ENCODE data around the gene MLLT1.

MLLT1 gene

DNA sequence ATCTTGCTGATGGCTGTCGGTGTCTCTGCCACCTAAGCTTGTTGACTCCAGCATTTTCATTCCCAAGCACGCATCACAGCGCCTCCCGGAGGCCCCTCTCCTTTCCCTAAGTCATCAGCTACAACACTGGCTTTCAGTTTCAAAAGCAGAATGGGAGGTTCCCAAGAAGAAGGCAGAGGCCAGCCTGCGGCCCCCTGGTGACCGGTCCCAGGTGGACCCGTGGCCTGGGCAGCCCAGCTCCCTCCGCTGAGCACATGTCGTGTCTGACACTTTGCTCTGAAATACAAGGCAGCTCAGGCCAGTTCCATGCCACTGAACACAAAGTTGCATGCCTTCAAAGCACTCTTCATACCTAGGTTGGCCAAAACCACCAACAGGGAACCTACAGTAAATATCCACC, 8.5 kb downstream of the MLLT1 start:
- no peaks in the 10 kb centered on the region for H3K27me3 Mint-ChIP-seq
- no peaks in the 10 kb centered on the region for H3K9me3 Mint-ChIP-seq
- H3K36me3 Mint-ChIP-seq, result peaks cover 22% of the 10 kb centered on the region
- no peak for DNase-seq (ENCODE audit: low spot score in 2 of 2)
- H3K4me3 Mint-ChIP-seq, result no peak overlapping the region
- H3K4me1 Mint-ChIP-seq, result peaks cover 19% of the 10 kb centered on the region
- ATAC-seq (ENCODE audit: low read depth), result no peak
- no peak overlapping the region for H3K27ac Mint-ChIP-seq

DNA sequence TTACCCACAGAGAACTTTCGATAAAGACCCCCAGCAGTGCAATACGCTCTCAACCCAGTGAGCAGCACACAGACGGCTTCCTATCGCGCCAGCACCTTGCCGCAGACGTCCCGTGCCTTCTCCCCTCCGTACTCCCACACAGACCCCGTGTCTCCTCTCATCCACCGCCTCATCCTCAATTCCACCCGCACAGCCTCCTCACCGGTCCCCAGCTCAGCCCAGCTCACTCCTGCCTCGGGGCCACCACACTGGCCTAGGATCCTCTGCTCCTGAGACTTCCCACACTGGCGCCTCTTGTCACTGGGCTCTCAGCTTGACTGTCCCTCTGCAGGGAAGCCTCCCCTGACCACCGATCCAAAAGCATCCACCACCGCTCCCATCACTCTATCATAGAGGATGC, 9.0 kb downstream of the MLLT1 start:
- H3K27me3 Mint-ChIP-seq, result no peaks in the 10 kb centered on the region
- H3K4me3 Mint-ChIP-seq, result no peak overlapping the region
- H3K27ac Mint-ChIP-seq, result no peak overlapping the region
- no peaks in the 10 kb centered on the region for H3K9me3 Mint-ChIP-seq
- peaks cover 16% of the 10 kb centered on the region for H3K4me1 Mint-ChIP-seq
- no peak for DNase-seq (ENCODE audit: low spot score in 2 of 2)
- ATAC-seq (ENCODE audit: low read depth), result no peak
- peaks cover 22% of the 10 kb centered on the region for H3K36me3 Mint-ChIP-seq

DNA sequence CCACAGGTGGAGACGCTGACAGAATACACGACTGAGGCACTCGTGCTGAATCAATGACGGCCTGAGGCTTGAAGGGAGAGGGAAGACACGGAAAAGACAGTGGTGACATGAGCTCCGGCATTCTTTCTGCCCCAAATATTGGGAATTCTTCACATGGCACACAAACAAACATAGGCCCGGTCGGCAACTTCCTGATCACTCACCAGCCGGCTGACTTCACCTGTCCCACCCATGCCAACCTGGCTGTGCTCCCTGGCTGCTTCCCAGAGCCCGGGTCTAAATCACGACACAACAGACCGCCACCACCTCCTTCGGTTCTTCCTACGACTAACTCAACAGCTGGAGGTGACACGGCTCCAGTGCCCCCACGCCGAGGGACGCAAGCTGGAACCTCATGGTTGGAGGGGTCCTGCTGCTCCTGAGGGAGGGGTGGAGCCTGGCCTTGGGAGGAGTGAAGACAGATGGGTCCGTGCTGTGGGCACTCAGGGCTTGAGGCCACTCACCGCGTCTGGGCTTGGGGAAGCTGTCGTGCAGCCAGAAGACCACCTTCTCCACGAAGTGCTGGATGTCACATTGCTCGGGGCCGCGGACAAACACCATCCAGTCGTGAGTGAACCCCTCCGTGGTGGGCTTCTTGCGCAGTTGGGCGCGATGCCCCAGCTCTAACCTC, 9.6 kb downstream of the MLLT1 start:
- Mint-ChIP-seq H3K27ac (no peak overlapping the region), H3K4me1 (peaks cover 16% of the 10 kb centered on the region), H3K4me3 (no peak overlapping the region), H3K9me3 (no peaks in the 10 kb centered on the region), H3K27me3 (no peaks in the 10 kb centered on the region), H3K36me3 (peaks cover 22% of the 10 kb centered on the region)
- DNase-seq (ENCODE audit: low spot score in 2 of 2), result no peak
- no peak for ATAC-seq (ENCODE audit: low read depth)

DNA sequence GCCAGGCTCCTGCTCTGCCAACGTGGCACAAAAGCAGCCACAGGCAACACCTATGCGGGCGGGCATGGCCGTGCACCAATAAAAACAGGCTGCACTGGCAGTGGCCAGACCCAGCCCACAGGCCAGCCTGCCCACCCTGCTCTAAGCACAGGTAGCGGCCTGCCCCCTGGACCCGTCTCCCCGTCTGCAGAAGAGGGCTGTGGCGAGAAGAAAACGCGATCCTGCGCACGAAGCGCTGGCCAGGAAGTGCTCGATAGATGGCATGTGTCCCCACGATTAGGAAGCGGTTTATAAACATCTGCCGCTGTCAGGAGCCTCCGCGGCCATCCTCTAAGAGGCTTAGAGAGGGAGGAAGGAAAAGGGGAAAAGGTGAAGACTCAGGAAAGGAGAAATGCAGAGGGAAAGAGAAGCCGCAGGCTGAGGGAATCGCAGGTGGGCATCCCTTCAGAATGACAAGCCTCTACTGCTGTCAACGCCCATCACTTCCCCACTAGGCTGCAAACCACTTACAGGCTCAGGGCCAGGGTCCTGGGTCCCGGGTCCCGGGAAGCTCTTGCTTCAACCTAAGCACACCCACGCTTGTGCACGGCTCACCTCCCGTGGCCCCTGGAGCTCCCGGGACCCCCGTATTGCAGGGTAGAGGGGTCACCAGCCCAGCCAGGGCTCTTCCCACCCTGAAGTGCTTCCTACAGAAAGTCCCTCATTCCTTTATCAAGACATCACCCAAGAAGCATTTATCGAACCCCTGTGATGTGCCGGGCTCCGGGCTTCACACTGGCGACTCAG, 10.5 kb downstream of the MLLT1 start:
- peaks cover 16% of the 10 kb centered on the region for H3K4me1 Mint-ChIP-seq
- no peaks in the 10 kb centered on the region for H3K27me3 Mint-ChIP-seq
- H3K36me3 Mint-ChIP-seq, result peaks cover 24% of the 10 kb centered on the region

DNA sequence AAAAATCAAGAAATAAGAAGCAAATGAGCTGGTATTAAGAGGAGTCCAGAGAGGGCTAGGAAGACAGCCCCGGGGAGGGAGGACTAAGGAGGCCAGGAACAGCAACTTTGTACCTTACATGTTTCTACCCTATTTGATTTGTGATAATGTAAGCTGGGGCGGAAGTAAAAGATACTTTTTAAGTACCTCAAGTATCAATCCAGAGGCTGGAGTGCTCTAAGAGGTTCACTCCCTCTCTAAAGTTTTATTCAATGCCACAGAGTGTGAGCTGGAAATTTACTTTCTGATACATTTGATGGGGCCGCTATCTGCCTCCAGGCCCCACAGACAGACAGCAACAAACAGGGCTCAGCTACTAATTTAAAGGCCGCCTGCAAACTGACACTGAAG, 11.4 kb downstream of the MLLT1 start:
- peaks cover 18% of the 10 kb centered on the region for H3K4me1 Mint-ChIP-seq
- H3K27ac Mint-ChIP-seq, result no peak overlapping the region
- no peak for DNase-seq (ENCODE audit: low spot score in 2 of 2)
- no peaks in the 10 kb centered on the region for H3K27me3 Mint-ChIP-seq
- H3K36me3 Mint-ChIP-seq, result peaks cover 28% of the 10 kb centered on the region
- no peak for ATAC-seq (ENCODE audit: low read depth)
- H3K4me3 Mint-ChIP-seq, result no peak overlapping the region
- H3K9me3 Mint-ChIP-seq, result no peaks in the 10 kb centered on the region

More for the DNA sequence above, 10.5 kb downstream of the MLLT1 start:
- no peaks in the 10 kb centered on the region for H3K9me3 Mint-ChIP-seq
- H3K27ac Mint-ChIP-seq, result no peak overlapping the region
- no peak for DNase-seq (ENCODE audit: low spot score in 2 of 2)
- no peak overlapping the region for H3K4me3 Mint-ChIP-seq
- ATAC-seq (ENCODE audit: low read depth), result no peak

DNA sequence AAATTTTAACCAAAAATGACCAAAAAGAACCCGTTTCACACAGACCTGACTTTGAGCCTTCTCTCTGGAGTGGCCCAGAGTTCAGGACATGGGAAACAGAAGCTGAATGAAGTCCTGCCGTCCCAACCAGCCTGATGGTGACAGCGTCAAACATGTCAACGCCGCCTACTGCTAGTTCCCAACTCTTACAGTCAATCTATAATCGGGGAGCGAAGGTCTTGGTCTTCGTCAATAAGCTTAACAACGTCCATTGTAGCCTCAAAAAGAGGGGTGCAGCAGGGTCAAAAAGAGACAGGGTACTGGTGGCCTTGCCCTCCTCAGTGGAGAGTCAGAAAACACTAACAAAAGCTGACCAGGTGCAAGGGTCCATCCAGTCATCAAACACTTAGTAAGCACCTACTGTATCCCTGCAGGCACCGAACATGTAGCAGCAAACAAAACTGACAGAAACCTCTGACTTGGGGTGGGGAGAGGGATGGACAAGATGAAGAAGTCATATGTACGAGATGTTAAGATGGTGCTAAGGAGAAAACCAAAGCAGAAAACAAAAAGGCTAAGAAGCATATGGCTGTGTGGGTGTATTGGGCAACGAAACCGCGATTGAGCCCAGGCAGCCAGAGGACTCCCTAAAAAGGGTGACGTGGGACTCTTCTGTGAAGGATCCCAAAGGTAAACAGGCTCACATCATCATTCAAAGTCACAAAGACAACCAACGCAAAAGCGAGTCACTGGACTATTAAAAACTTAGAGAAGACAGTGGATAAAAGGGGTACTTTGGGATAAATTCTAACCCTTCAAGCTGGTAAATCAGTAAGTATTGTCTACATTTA, 12.0 kb downstream of the MLLT1 start:
- no peak for ATAC-seq (ENCODE audit: low read depth)
- H3K4me1 Mint-ChIP-seq, result peaks cover 20% of the 10 kb centered on the region
- peaks cover 29% of the 10 kb centered on the region for H3K36me3 Mint-ChIP-seq
- H3K4me3 Mint-ChIP-seq, result no peak overlapping the region
- H3K27ac Mint-ChIP-seq, result no peak overlapping the region
- H3K9me3 Mint-ChIP-seq, result no peaks in the 10 kb centered on the region
- DNase-seq (ENCODE audit: low spot score in 2 of 2), result no peak
- no peaks in the 10 kb centered on the region for H3K27me3 Mint-ChIP-seq

DNA sequence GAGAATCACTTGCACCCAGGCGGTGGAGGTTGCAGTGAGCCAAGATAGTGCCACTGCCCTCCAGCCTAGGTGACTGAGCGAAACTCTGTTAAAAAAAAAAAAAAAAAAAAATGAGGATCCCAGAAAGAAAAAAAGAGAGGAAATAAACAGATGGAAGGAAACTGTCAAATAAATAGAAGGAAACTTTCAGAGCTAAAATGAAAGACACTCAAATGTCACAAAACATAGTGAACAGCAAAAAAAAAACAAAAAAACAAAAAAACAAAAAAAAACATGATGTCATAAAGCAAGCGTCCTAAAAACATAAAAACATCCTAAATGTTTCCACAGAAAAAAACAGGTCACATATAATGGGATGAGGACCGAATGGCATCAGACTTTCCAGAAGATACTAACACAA, 15.0 kb downstream of the MLLT1 start:
- peaks cover 7% of the 10 kb centered on the region for H3K4me1 Mint-ChIP-seq
- H3K27me3 Mint-ChIP-seq, result no peaks in the 10 kb centered on the region
- H3K27ac Mint-ChIP-seq, result no peak overlapping the region
- DNase-seq (ENCODE audit: low spot score in 2 of 2), result no peak
- H3K4me3 Mint-ChIP-seq, result no peak overlapping the region
- H3K36me3 Mint-ChIP-seq, result peaks cover 25% of the 10 kb centered on the region
- H3K9me3 Mint-ChIP-seq, result no peaks in the 10 kb centered on the region
- no peak for ATAC-seq (ENCODE audit: low read depth)

DNA sequence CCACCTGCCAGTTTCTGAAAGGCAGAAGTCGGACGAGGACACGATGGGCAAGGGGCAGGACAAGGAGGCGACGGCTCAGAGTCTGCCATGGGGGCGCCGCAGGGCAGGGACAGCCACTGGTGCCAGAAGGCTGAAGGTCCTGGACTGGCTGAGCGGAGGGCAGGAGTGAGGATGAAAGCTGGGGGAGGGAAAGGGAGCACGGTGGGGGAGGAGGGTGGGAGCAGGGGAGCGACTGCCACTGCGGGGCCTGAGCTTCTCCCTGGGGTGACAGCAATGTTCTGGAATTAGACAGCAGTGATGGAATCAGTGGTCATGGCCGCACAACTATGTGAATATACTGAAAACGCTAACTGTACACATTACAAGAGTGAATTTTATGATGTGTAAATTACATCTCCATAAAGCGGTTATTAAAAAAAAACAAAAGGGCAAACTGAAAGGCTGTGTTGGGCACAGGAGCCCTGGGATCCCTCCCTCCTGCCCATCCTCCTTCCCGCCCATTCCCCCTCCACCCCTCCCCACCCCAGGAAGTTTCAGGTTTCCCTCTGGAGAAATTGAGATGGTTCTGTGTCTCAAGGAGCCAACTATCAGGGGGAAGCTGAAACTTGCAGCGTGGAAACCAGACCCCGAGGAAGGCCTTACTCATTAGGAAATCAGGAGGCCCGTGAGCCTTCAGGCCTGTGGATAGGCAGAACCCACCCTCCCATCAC, 15.9 kb downstream of the MLLT1 start:
- DNase-seq (ENCODE audit: low spot score in 2 of 2), result no peak
- peaks cover 10% of the 10 kb centered on the region for H3K4me1 Mint-ChIP-seq
- no peaks in the 10 kb centered on the region for H3K9me3 Mint-ChIP-seq
- H3K4me3 Mint-ChIP-seq, result no peak overlapping the region
- ATAC-seq (ENCODE audit: low read depth), result no peak
- H3K36me3 Mint-ChIP-seq, result peaks cover 26% of the 10 kb centered on the region
- H3K27me3 Mint-ChIP-seq, result no peaks in the 10 kb centered on the region
- H3K27ac Mint-ChIP-seq, result no peak overlapping the region

DNA sequence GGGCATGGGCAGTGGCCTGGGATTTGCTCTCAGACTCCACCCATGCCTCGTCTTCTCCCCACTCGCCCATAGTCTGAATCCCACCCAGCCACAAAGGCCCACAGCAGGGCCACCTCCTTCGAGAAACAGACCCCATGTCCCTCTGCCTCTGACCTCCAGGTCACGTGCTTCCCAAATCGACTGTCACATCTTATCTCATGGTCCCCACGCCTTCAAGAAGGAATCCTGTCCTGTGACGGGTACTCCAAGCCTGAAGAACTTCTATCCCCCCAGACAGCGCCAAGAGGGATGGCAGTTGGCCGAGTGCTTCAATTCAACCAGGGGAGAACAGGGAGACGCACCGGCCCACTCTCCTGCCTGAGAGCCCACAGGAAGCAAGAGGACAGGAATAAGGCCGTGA, 16.5 kb downstream of the MLLT1 start:
- no peak for ATAC-seq (ENCODE audit: low read depth)
- Mint-ChIP-seq H3K27me3 (no peaks in the 10 kb centered on the region), H3K27ac (no peak overlapping the region), H3K36me3 (peaks cover 30% of the 10 kb centered on the region), H3K9me3 (no peaks in the 10 kb centered on the region), H3K4me3 (no peak overlapping the region), H3K4me1 (peaks cover 13% of the 10 kb centered on the region)
- DNase-seq (ENCODE audit: low spot score in 2 of 2), result no peak

DNA sequence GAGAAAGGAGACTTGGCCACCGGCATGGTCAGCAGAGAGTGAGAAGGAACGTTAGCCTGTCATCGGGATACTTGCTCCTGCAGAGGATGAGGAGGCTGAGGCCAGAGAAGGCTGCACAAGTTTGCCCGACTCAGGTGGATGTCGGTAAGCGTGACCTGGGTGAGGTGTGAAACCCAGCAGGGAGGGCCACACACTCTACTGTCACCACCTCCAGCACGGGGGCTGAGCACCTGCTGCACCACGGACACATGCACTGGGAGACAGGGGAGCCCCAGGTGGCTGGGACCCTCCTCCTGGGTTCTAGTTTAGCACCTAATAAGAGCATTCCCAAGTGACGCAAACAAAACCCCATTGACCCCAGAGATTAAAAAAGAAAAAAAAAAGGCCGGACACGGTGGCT, 17.3 kb downstream of the MLLT1 start:
- no peaks in the 10 kb centered on the region for H3K9me3 Mint-ChIP-seq
- no peak overlapping the region for H3K27ac Mint-ChIP-seq
- H3K4me1 Mint-ChIP-seq, result peaks cover 21% of the 10 kb centered on the region
- H3K36me3 Mint-ChIP-seq, result peaks cover 28% of the 10 kb centered on the region
- no peak for ATAC-seq (ENCODE audit: low read depth)
- H3K4me3 Mint-ChIP-seq, result no peak overlapping the region
- DNase-seq (ENCODE audit: low spot score in 2 of 2), result no peak
- H3K27me3 Mint-ChIP-seq, result no peaks in the 10 kb centered on the region

DNA sequence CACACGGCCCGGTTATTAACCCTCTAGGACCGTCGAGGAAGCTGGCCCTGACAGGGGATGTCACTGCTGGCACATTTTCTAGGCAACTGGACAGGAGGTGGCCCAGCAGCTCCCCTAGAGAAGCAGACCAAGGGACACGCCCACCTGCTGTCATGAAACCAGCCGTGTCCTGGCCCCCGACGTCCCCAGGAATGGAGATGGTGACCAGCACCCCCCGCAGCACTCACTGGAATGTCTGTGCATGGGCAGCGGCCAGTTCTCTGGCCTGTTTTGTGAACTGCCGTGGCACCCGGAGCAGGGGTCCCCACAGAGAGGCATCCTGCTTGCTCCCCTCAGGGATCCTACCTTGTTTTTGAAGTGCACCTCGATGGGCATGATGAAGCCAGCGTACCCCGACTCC, 17.9 kb downstream of the MLLT1 start:
- peaks cover 29% of the 10 kb centered on the region for H3K36me3 Mint-ChIP-seq
- ATAC-seq (ENCODE audit: low read depth) (no peak), DNase-seq (ENCODE audit: low spot score in 2 of 2) (no peak)
- H3K4me1 Mint-ChIP-seq, result peaks cover 26% of the 10 kb centered on the region
- no peak overlapping the region for H3K27ac Mint-ChIP-seq
- H3K27me3 Mint-ChIP-seq, result no peaks in the 10 kb centered on the region
- peaks cover under 1% of the 10 kb centered on the region for H3K9me3 Mint-ChIP-seq
- H3K4me3 Mint-ChIP-seq, result no peak overlapping the region

DNA sequence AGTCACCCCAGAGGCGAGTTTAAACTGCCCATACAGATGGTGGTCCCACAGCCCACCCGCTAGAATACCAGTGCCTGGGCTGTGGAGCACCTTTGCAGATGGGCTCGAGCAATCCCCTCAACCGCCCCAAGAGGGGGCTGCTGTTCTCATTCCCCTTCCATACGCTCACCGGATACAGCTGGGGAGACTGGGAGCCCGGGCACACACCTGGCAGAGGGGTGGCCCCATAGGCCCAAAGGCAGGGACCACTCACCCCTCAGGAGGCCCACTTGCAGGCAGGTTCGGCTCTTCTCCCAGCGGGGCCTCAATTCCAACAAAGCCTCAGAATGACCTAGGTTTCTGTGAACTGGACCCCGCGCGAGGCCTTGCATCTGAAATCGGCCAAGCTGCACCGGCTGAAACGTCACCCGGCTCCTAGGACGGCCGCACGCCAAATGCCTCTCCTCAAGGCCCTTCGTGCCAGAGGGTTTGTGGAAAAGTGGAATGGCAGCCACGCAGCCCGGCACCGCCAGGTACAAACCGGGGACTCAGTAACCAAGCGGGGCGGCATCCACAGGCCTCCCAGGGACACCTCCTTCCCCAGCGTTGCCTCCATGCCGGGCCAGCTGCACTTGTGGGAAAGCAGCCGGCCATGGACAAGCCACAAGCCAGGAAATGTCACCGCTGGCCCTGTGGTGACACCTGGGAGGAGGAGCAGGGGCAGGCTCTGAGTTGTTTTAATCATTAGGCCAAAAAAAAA, 18.7 kb downstream of the MLLT1 start:
- Mint-ChIP-seq H3K4me1 (peaks cover 27% of the 10 kb centered on the region), H3K4me3 (no peak overlapping the region), H3K36me3 (peaks cover 29% of the 10 kb centered on the region), H3K27me3 (no peaks in the 10 kb centered on the region), H3K9me3 (peaks cover 2% of the 10 kb centered on the region), H3K27ac (no peak overlapping the region)
- ATAC-seq (ENCODE audit: low read depth) (no peak), DNase-seq (ENCODE audit: low spot score in 2 of 2) (no peak)

DNA sequence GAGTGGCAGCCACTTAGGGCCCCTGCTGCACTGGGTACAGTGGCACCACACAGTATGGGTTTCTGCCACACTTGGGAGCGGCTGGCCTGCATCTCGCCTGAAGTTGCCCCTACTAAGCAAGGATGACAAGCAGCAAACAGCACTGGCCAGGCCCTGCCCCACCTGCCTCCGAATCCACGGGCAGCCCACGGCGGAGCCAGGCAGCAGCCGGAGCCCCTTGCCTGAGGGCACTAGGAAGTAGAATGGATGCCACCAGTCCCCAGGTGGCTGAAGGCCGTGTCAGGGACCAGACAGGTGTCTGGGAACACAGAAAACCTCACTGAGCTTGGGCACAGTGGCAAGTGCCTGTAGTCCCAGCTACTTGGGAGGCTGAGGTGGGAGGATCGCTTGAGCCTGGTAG, 19.4 kb downstream of the MLLT1 start:
- H3K36me3 Mint-ChIP-seq, result peaks cover 29% of the 10 kb centered on the region
- no peak overlapping the region for H3K4me3 Mint-ChIP-seq
- H3K4me1 Mint-ChIP-seq, result peaks cover 27% of the 10 kb centered on the region
- no peak overlapping the region for H3K27ac Mint-ChIP-seq
- no peak for DNase-seq (ENCODE audit: low spot score in 2 of 2)
- ATAC-seq (ENCODE audit: low read depth), result no peak
- H3K27me3 Mint-ChIP-seq, result no peaks in the 10 kb centered on the region
- H3K9me3 Mint-ChIP-seq, result peaks cover 2% of the 10 kb centered on the region
